ENCODE results near the gene CRIP1. TPM values are rescaled to one million over a fixed set of nuclear protein-coding genes. Genes with fewer than 3 reads are reported as not detected.

The CRIP1 gene
- total RNA-seq, 1 experiment from 2014 or later, result not detected

DNA sequence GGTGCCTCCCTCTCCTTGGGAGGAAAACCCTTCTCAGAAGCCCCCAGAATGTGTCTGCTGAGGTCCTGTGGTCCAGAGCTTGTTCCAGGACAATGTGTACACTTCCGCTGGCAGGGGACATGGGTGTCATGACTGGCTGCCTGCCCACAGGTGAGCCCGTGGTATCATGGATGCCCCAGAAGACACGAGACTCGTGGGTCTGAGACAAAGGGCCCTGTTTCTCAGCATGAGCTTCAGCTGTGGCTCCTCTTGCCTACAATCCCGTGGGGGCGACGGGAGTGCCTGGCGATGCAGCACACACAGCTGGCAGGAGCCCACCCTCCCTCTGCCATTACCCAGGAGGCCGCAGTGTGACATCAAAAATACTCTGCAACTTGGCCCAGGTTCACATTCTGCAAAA, 46.7 kb downstream of the CRIP1 start:
- DNase-seq (ENCODE audit: low spot score), result no peak

- no peak for DNase-seq (ENCODE audit: low spot score)
Observed at GRCh38 chr14:105533811-105534498, 47.3 kb downstream of the CRIP1 start.

- DNase-seq (ENCODE audit: low spot score), result no peak
Observed at GRCh38 chr14:105534586-105534985, 47.9 kb downstream of the CRIP1 start.

GRCh38 chr14:105536051-105536450, 49.4 kb downstream of the CRIP1 start:
- DNase-seq (ENCODE audit: low spot score), result no peak

DNA sequence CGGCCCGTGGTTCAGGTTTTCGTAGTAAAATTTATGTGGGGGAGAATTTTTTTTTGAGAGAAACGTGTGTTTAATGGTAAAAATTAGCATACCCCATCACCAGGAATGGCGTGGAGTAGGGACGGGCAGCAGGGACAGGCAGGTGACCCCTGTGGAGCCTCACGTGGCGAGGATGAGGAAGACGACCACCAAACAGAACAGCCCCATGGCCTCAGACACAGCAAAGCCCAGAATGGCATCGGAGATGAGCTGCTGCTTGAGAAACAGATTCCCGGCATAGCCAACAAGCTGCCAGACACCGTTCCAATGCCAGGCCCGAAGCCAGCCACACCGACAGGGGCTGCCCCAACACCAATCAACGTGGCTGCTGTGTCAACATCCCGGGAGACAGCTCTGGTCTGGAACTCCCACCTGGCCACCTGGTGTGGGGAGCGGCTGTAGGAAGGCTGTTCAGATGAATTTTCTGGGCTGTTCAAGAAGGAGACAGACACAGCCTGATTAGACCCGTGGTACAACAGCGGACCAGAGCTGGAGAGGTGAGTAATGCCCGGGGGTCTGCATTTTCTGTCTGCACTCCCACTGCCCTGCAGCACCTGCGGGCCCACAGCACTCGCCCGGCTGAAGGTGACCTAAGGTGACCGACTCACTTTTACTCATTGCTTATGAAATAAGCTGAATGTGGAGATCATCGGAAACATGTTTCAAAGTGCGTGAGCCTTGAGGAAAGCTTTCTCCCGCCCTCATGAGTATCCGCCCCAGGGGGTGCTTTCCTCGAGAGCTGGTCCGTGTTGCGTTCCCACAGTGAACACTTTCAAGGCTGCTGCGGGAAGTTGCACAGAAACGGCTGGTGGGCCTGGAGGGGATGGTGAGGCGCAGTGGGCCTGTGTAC, 50.2 kb downstream of the CRIP1 start:
- no peak for DNase-seq (ENCODE audit: low spot score)

GRCh38 chr14:105537580-105538474, 51.1 kb downstream of the CRIP1 start:
- peak; percentile 1 for DNase-seq (ENCODE audit: low spot score)

Other genes starting within 250 kb of the CRIP1 start
- not detected in 2 replicates for gene BTBD6, start 238.4 kb upstream of the CRIP1 start, total RNA-seq (2014; rRNA removed; shearing (Covaris generic))
- 12.0 and 16.2 TPM in 2 replicates for gene BRF1, start 185.9 kb upstream of the CRIP1 start, total RNA-seq (2014; rRNA removed; shearing (Covaris generic))
- 29.8 and 35.9 TPM in 2 replicates for gene PACS2, start 172.1 kb upstream of the CRIP1 start, total RNA-seq (2014; rRNA removed; shearing (Covaris generic))
- gene TEX22, start 88.3 kb upstream of the CRIP1 start, total RNA-seq (2014; rRNA removed; shearing (Covaris generic)), result 0.17 TPM in 1 of 2 replicates, not detected in the other
- 15.4 and 27.2 TPM in 2 replicates for gene MTA1, start 67.1 kb upstream of the CRIP1 start, total RNA-seq (2014; rRNA removed; shearing (Covaris generic))
- gene CRIP2, start 12.1 kb upstream of the CRIP1 start, total RNA-seq (2014; rRNA removed; shearing (Covaris generic)), result 195 and 204 TPM in 2 replicates
- 14.1 and 21.9 TPM in 2 replicates for gene TEDC1, start 4.4 kb downstream of the CRIP1 start, total RNA-seq (2014; rRNA removed; shearing (Covaris generic))
- gene TMEM121, start 39.7 kb downstream of the CRIP1 start, total RNA-seq (2014; rRNA removed; shearing (Covaris generic)), result 9.2 and 11.3 TPM in 2 replicates